ENCODE data around the gene SMG7.

DNA sequence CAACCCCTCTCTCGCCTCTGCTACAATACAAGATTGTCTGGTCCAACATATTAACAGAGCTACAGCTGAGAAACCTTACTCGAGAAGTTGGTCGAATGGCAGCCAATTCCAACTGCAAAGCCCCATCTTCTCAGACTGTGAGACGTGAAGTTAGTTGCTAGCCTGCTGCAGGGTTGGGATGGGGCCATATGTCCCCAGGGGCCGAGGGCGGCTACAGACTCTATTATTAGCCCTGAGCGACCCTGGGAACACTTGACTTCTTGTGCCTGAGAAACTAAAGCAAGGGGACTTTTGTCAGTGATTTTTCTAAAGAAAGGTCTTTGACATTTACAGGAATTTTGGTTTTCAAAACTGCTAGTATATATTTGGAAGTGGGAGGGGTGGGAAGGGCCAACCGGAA, 104.2 kb downstream of the SMG7 start:
- TF ChIP-seq POLR2AphosphoS5 (IDR thresholded peaks at IDR 0.05; ENCODE audit: low read depth, low read length): no peak
- TF ChIP-seq, protein P1, sequence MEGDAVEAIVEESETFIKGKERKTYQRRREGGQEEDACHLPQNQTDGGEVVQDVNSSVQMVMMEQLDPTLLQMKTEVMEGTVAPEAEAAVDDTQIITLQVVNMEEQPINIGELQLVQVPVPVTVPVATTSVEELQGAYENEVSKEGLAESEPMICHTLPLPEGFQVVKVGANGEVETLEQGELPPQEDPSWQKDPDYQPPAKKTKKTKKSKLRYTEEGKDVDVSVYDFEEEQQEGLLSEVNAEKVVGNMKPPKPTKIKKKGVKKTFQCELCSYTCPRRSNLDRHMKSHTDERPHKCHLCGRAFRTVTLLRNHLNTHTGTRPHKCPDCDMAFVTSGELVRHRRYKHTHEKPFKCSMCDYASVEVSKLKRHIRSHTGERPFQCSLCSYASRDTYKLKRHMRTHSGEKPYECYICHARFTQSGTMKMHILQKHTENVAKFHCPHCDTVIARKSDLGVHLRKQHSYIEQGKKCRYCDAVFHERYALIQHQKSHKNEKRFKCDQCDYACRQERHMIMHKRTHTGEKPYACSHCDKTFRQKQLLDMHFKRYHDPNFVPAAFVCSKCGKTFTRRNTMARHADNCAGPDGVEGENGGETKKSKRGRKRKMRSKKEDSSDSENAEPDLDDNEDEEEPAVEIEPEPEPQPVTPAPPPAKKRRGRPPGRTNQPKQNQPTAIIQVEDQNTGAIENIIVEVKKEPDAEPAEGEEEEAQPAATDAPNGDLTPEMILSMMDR (IDR thresholded peaks at IDR 0.05): no peak
- TF ChIP-seq, protein P2, sequence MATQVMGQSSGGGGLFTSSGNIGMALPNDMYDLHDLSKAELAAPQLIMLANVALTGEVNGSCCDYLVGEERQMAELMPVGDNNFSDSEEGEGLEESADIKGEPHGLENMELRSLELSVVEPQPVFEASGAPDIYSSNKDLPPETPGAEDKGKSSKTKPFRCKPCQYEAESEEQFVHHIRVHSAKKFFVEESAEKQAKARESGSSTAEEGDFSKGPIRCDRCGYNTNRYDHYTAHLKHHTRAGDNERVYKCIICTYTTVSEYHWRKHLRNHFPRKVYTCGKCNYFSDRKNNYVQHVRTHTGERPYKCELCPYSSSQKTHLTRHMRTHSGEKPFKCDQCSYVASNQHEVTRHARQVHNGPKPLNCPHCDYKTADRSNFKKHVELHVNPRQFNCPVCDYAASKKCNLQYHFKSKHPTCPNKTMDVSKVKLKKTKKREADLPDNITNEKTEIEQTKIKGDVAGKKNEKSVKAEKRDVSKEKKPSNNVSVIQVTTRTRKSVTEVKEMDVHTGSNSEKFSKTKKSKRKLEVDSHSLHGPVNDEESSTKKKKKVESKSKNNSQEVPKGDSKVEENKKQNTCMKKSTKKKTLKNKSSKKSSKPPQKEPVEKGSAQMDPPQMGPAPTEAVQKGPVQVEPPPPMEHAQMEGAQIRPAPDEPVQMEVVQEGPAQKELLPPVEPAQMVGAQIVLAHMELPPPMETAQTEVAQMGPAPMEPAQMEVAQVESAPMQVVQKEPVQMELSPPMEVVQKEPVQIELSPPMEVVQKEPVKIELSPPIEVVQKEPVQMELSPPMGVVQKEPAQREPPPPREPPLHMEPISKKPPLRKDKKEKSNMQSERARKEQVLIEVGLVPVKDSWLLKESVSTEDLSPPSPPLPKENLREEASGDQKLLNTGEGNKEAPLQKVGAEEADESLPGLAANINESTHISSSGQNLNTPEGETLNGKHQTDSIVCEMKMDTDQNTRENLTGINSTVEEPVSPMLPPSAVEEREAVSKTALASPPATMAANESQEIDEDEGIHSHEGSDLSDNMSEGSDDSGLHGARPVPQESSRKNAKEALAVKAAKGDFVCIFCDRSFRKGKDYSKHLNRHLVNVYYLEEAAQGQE (IDR thresholded peaks at IDR 0.05; ENCODE audit: insufficient read depth in 1 of 2, low read depth in 2 of 2, low read length in 1 of 2): no peak
